ENCODE results near the gene HLA-DQB1. TPM values are rescaled to one million over a fixed set of nuclear protein-coding genes. Genes with fewer than 3 reads are reported as not detected.

Gene HLA-DQB1
- total RNA-seq, 4 donors from 2014 or later: 0.71 to 5.8 (median 4.8) TPM; not detected in 1

GRCh38 chr6:32641122-32641521, 25.3 kb downstream of the HLA-DQB1 start:
- Histone ChIP-seq H3K36me3 (no peaks in the 10 kb centered on the region), H3K27ac (replicated peaks in 1 of 4) (no peak overlapping the region), H3K4me3 (no peak overlapping the region), H3K4me1 (no peaks in the 10 kb centered on the region), H3K27me3 (no peaks in the 10 kb centered on the region), H3K9me3 (no peaks in the 10 kb centered on the region)
- TF ChIP-seq POLR2AphosphoS5 (IDR thresholded peaks at IDR 0.05) (no peak), POLR2A (IDR thresholded peaks at IDR 0.05; ENCODE audit: low read depth) (no peak), EP300 (IDR thresholded peaks at IDR 0.05) (no peak)
- TF ChIP-seq, protein P1, sequence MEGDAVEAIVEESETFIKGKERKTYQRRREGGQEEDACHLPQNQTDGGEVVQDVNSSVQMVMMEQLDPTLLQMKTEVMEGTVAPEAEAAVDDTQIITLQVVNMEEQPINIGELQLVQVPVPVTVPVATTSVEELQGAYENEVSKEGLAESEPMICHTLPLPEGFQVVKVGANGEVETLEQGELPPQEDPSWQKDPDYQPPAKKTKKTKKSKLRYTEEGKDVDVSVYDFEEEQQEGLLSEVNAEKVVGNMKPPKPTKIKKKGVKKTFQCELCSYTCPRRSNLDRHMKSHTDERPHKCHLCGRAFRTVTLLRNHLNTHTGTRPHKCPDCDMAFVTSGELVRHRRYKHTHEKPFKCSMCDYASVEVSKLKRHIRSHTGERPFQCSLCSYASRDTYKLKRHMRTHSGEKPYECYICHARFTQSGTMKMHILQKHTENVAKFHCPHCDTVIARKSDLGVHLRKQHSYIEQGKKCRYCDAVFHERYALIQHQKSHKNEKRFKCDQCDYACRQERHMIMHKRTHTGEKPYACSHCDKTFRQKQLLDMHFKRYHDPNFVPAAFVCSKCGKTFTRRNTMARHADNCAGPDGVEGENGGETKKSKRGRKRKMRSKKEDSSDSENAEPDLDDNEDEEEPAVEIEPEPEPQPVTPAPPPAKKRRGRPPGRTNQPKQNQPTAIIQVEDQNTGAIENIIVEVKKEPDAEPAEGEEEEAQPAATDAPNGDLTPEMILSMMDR (IDR thresholded peaks at IDR 0.05): no peak
- intact Hi-C loops (cut with DNase I): loop anchor here (5.0 kb wide), 1 partner anchor 106 kb away; no protein-coding TSS in a partner anchor
- WGBS: 62% methylated on average over 6 of the region's 6 CpGs
- no peak for DNase-seq (ENCODE audit: extremely low spot score)

DNA sequence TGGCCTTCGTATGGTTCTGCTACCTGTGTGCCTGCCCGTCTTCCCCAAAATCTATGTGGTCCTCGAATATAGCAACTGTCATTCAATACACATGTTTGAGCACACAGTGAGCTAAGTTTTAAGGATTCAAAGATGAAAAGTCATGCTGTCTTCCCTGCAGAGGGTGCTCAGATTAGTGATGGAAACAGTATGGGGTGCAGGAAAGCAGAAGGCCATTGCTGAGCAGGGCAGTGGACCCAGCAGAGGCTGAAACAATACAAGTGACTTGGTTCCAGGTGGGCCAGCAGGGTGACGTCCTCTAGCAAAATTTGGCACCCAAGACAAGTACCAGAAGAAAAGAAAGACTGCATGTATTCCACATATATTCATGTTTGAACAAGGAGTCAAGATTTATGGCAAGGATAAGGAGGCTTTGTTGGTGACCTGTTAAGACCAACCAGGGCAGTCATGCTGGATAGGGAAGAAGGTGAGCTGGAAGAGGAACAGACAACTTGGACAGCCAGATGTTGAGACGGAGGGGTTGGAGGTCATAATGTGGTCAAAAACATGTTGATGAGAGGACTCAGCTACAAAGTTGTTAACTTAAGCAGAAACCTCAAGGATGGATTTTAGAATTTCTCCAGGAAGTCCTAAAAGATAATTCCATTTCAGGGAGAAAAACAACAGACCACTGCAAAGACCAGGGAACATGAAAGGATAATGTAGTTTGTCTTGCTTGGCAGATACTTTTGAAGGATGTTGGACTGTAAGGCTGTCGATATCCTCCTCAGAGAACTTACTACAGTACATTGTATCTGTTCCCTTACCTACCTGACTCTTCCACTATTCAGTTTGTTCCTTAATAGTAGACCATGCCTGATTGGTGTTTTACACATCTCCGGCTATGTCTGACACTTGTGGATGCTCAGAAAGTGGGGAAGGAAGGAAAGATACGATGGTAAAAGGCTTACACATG, 26.7 kb downstream of the HLA-DQB1 start:
- Histone ChIP-seq H3K4me1 (no peaks in the 10 kb centered on the region), H3K27ac (replicated peaks in 1 of 4) (no peak overlapping the region), H3K9me3 (no peaks in the 10 kb centered on the region), H3K36me3 (no peaks in the 10 kb centered on the region), H3K27me3 (no peaks in the 10 kb centered on the region), H3K4me3 (no peak overlapping the region)
- 41% methylated on average over 8 of the region's 8 CpGs for WGBS
- TF ChIP-seq, protein P1 (IDR thresholded peaks at IDR 0.05): no peak
- no peak for TF ChIP-seq POLR2A (IDR thresholded peaks at IDR 0.05; ENCODE audit: low read depth)
- TF ChIP-seq POLR2AphosphoS5 (IDR thresholded peaks at IDR 0.05): no peak
- no peak for TF ChIP-seq EP300 (IDR thresholded peaks at IDR 0.05)
- intact Hi-C loops (cut with DNase I): loop anchor here (5.0 kb wide), 1 partner anchor 108 kb away; no protein-coding TSS in a partner anchor
- DNase-seq (ENCODE audit: extremely low spot score): no peak

DNA sequence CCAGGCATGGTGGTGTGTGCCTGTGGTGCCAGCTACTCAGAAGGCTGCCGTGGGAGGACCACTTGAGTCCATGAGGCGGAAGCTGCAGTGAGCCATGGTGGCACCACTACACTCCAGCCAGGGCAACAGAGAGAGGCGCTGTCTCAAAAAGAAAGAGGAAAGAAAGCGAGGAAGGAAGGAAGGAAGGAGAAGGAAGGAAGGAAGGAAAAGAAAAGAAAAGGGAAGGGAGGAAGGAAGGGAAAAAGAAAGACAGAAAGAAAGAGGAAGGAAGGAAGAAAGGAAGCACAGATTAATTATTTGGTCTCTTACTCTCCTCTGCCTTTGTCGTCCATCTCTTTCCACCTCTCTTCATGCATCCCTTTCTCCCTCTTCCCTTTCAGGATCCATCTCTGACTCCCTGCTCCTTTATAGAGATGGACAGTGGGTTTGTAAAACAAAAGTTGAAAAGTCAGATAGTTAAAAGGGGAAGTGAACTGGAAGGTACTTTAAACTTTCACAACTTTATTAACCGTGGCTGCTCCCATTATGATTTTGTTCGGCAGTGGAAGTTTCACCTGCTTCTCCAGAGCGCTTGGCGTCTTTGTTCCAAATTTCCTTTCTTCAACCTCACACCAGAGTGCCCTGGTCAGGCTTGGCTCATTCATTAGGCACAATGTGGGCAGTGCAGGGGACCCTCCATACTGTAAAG, 27.8 kb downstream of the HLA-DQB1 start:
- H3K27me3 ChIP-seq: no peaks in the 10 kb centered on the region
- intact Hi-C loops (cut with DNase I): no loop called here
- H3K36me3 ChIP-seq: no peaks in the 10 kb centered on the region
- H3K9me3 ChIP-seq: no peaks in the 10 kb centered on the region
- TF ChIP-seq, protein P1 (IDR thresholded peaks at IDR 0.05): no peak
- no peak for TF ChIP-seq POLR2AphosphoS5 (IDR thresholded peaks at IDR 0.05)
- TF ChIP-seq EP300 (IDR thresholded peaks at IDR 0.05): no peak
- TF ChIP-seq POLR2A (IDR thresholded peaks at IDR 0.05; ENCODE audit: low read depth): no peak
- WGBS: 53% methylated on average over 9 of the region's 9 CpGs
- H3K4me1 ChIP-seq: no peaks in the 10 kb centered on the region
- no peak for DNase-seq (ENCODE audit: extremely low spot score)
- no peak overlapping the region for H3K27ac ChIP-seq (replicated peaks in 1 of 4)
- H3K4me3 ChIP-seq: no peak overlapping the region

- WGBS: 82% methylated on average over 3 of the region's 3 CpGs
- H3K27me3 ChIP-seq: no peaks in the 10 kb centered on the region
- H3K27ac ChIP-seq (replicated peaks in 1 of 4): no peak overlapping the region
- intact Hi-C loops (cut with DNase I): no loop called here
- DNase-seq (ENCODE audit: extremely low spot score): no peak
- H3K9me3 ChIP-seq: no peaks in the 10 kb centered on the region
- H3K4me1 ChIP-seq: no peaks in the 10 kb centered on the region
- no peak overlapping the region for H3K4me3 ChIP-seq
- H3K36me3 ChIP-seq: no peaks in the 10 kb centered on the region
- TF ChIP-seq EP300 (IDR thresholded peaks at IDR 0.05): no peak
- no peak for TF ChIP-seq POLR2A (IDR thresholded peaks at IDR 0.05; ENCODE audit: low read depth)
- TF ChIP-seq, protein P1 (IDR thresholded peaks at IDR 0.05): no peak
- TF ChIP-seq POLR2AphosphoS5 (IDR thresholded peaks at IDR 0.05): no peak
Observed at GRCh38 chr6:32637883-32638282, 28.6 kb downstream of the HLA-DQB1 start.

All from esophagus muscularis mucosa (tissue), 4 donors.